Stimulated activated CD4-positive, alpha-beta T cell treated with anti-CD3 and anti-CD28 coated beads, TNF-alpha, amount 100 ng/mL, for 1 hour (primary cell): Measurements from ENCODE around the gene NSMCE4A.
A peak's percentile ranks its signal among the peaks of the same experiment; 100 is the strongest.
"Not testable (repeated sequence)": the region's sequence is repeated elsewhere in the genome, so short reads cannot be mapped to it uniquely, and the experiment has no call there.

Experiments used
- DNase-seq, 3 donors: peaks; one replicate each; pipeline ENCODE4 v3.0.0-alpha.2; 2020; ENCODE audit warnings: low read depth in 3 of 3, low spot score in 1 of 3

Gene NSMCE4A

GRCh38 chr10:121942749-121943416 lies 32.1 kb downstream of the NSMCE4A start:
- no peak for DNase-seq

GRCh38 chr10:121941532-121941931 lies 33.5 kb downstream of the NSMCE4A start:
- DNase-seq, result no peak

- no peak for DNase-seq
Observed at GRCh38 chr10:121936295-121936694, 38.7 kb downstream of the NSMCE4A start.

DNA sequence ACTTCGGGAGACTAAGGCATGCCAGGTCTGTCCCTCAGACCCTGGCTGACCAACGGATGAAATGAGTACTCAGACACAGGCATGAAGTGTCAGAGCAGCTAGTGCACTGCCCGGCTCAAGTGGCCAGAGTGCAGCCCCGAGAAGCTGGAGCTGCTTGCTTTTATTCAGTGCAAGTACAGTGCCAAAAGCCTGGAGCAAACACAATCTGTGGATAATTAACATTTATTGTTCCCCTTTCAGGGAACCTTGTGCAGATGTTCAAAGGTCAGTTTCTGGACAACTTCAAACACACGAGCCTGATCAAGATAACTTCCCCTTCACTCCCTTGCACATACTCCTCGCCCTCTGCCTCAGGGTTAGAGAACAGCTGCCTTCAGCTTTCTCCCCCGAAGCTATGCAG lies 39.3 kb downstream of the NSMCE4A start:
- no peak for DNase-seq

GRCh38 chr10:121930268-121931085 lies 44.5 kb downstream of the NSMCE4A start:
- DNase-seq, result not testable (repeated sequence)

DNA sequence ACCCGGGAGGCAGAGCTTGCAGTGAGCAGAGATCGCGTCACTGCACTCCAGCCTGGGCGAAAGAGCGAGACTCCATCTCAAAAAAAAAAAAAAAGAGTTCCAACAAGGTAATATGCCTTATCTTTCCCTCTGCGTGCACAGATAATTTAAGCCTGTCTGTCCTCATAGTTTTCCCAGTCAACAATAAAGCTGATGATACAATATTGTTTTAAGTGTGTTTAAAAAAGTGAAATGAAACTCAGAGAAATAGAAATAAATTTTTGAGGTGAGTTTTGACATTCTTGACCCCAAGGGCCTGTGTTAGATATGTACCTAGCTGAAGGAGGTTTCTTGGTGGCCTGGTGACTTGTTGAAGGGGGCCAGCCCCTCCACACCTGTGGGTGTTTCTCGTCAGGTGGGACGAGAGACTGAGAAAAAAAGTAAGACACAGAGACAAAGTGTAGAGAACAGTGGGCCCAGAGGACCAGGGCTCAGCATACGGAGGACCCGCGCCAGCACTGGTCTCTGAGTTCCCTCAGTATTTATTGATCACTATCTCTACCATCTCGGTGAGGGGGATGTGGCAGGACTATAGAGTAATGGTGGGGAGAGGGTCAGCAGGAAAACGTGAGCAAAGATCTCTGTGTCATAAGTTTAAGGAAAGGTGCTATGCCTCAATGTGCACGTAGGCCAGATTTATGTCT lies 45.3 kb downstream of the NSMCE4A start:
- DNase-seq, result not testable (repeated sequence)

DNA sequence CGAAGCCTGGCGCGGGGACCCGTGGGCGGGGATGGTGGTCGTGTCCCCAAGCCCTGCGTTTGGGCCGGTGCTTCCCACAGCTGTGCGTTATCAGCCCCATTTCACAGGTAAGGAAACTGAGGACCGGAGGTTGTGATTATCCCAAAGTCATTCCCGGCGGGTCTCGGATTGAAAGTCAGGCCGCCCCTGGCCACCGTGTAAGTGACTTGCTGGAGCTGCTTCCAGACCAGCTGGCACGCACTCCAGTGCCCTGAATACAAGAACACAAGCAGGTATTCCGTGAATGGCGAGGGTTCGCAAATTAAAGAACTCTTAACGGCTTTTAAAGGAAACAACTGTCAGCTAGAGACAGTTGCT lies 46.5 kb downstream of the NSMCE4A start:
- DNase-seq, result no peak

DNA sequence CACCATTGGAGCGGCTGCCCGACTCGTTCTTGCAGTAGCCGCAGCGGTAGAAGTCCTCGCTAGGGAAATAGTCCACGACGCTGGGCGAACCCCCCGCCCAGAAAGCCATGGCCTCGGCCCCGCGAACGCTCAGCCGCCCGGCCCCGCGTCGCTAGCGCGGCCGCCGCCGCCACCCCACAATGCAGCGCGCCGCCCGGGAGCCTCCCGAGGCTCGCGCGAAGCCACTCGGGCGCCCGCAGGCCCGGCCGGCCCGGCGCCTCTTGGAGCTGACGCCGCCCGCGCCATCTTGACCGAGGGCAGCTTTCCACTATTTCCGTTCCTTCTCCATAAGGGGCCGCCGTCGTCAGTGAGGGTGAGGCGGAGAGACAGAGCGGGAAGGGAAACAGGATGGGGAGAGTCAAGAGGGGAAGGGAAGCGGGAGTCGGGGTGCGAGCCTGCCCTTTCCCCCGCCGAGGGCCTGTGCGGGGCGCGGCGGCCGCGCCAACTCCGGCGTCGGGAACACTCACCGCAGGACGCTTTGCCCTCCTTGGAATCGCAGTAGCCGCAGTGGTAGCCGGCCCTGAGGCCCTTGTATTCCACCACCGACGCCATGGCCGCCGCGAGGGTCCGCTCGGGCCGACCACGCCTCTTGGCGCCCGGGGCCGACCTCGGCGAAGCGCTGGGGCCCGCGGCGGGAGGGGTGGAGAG lies 47.0 kb downstream of the NSMCE4A start, which contains the start of gene ATE1:
TSS of gene ATE1 (minus strand) at position 191 of the 687 bp plus-strand sequence. CDS start at position 109, 82 bp downstream.
- peak; percentile 52 to 77 (median 57) for DNase-seq

- peak in 2 of 3 donors; percentile 3 to 5 for DNase-seq
Observed at GRCh38 chr10:121927318-121927840, 47.6 kb downstream of the NSMCE4A start.

- DNase-seq, result no peak
Observed at GRCh38 chr10:121926671-121927317, 48.2 kb downstream of the NSMCE4A start.

- no peak for DNase-seq
Observed at GRCh38 chr10:121926157-121926556, 48.9 kb downstream of the NSMCE4A start.

- DNase-seq, result no peak
Observed at GRCh38 chr10:121921238-121921931, 53.6 kb downstream of the NSMCE4A start.

- no peak for DNase-seq
Observed at GRCh38 chr10:121919666-121920065, 55.4 kb downstream of the NSMCE4A start.

GRCh38 chr10:121918800-121919199 lies 56.2 kb downstream of the NSMCE4A start:
- not testable (repeated sequence) for DNase-seq

GRCh38 chr10:121914661-121915060 lies 60.4 kb downstream of the NSMCE4A start:
- no peak for DNase-seq

- no peak for DNase-seq
Observed at GRCh38 chr10:121911421-121911697, 63.7 kb downstream of the NSMCE4A start.

DNA sequence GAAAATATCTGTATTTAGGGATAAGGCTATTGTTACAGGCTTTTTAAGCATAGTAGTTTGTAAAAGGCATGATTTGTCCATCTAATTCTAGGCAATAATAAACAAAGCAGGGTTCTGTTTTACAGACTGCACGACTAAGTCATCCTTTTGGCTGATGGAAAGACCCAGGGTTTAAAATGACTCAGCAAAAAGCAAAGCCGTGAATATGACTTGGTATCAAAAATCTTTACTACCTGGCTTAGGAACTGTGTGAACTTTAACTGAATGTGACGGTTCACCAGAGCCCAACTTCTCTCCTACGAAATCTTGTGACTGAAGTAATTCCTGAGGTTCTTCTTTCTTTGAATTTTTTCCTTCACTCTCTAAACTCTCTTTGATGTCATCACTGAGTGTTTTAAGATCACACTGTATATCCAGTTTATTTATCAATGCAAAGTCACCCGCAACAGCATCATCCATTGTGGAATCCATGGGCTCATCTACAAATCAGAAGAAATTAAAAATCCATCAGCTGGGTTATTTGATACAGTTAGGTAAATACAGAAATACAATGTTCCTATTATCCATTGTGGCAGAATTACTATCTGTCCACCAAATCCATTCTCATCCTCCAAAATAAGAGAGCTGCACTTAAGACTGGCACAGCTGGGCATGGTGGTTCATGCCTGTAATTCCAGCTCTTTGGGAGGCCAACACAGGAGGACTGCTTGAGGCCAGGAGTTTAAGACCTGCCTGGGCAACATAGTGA lies 64.2 kb downstream of the NSMCE4A start:
- DNase-seq, result no peak
